CD4-positive, alpha-beta T cell treated with Interleukin-15 for 1 hour (primary cell): ENCODE measurements around the gene CX3CL1.

Source experiments
- DNase-seq: peaks from one replicate; pipeline ENCODE4 v3.0.0-alpha.2; 2020

Gene CX3CL1

GRCh38 chr16:57407521-57408353, 35.4 kb downstream of the CX3CL1 start:
- DNase-seq: no peak

- no peak for DNase-seq
These were observed 36.8 kb downstream of the CX3CL1 start for GRCh38 chr16:57409065-57409464.

GRCh38 chr16:57409870-57410587, 37.7 kb downstream of the CX3CL1 start:
- DNase-seq: no peak

GRCh38 chr16:57411362-57411976, 39.2 kb downstream of the CX3CL1 start:
- no peak for DNase-seq

- DNase-seq: no peak
These were observed 40.3 kb downstream of the CX3CL1 start for GRCh38 chr16:57412584-57412983.

- peak; percentile 63 for DNase-seq
These were observed 41.0 kb downstream of the CX3CL1 start for GRCh38 chr16:57413301-57413730.

- DNase-seq: no peak
These were observed 41.4 kb downstream of the CX3CL1 start for GRCh38 chr16:57413733-57414132.

- no peak for DNase-seq
These were observed 43.8 kb downstream of the CX3CL1 start for GRCh38 chr16:57416084-57416483.

GRCh38 chr16:57419506-57419905, 47.2 kb downstream of the CX3CL1 start:
- DNase-seq: no peak

- DNase-seq: no peak
These were observed 50.0 kb downstream of the CX3CL1 start for GRCh38 chr16:57422026-57422944.

- no peak for DNase-seq
These were observed 50.9 kb downstream of the CX3CL1 start for GRCh38 chr16:57423152-57423551.

GRCh38 chr16:57424583-57424982, 52.3 kb downstream of the CX3CL1 start:
- DNase-seq: no peak

- DNase-seq: no peak
These were observed 54.1 kb downstream of the CX3CL1 start for GRCh38 chr16:57426356-57426755.

GRCh38 chr16:57427307-57427706, 55.0 kb downstream of the CX3CL1 start:
- no peak for DNase-seq

GRCh38 chr16:57427824-57428223, 55.5 kb downstream of the CX3CL1 start:
- DNase-seq: no peak

- DNase-seq: no peak
These were observed 58.7 kb downstream of the CX3CL1 start for GRCh38 chr16:57430955-57431354.

- DNase-seq: no peak
These were observed 60.2 kb downstream of the CX3CL1 start for GRCh38 chr16:57432505-57432904.

GRCh38 chr16:57432989-57433388, 60.7 kb downstream of the CX3CL1 start:
- no peak for DNase-seq

- no peak for DNase-seq
These were observed 61.7 kb downstream of the CX3CL1 start for GRCh38 chr16:57434003-57434402.
